Neural cell (in vitro differentiated cells): ENCODE data around the gene BNC2. TPM values are rescaled to one million over a fixed set of nuclear protein-coding genes. Genes with fewer than 3 reads are reported as not detected.

ENCODE experiments used
- H2AFZ ChIP-seq: fragments of 200-600, 300-800 bp; sonication (generic), shearing (Covaris generic); 2 replicates; pipeline ENCODE4 v1.6.0; 2014; ENCODE audit warnings: low read depth, mild to moderate bottlenecking, antibody characterized with exemption, low read length, moderate library complexity
- H3F3A ChIP-seq: fragments of 200-600 bp; shearing (Covaris generic); 2 replicates; pipeline ENCODE4 v1.6.1; 2016; ENCODE audit warnings: mild to moderate bottlenecking, moderate library complexity, mixed read lengths, antibody characterized with exemption, low read length; ENCODE audit not compliant: insufficient read depth, poor library complexity, severe bottlenecking
- H3K27ac ChIP-seq: fragments of 200-600, 300-800 bp; sonication (generic), shearing (Covaris generic); 2 replicates; pipeline ENCODE4 v1.5.1; 2014; ENCODE audit warnings: mild to moderate bottlenecking, low read length, moderate library complexity
- H3K27me3 ChIP-seq: fragments of 300-800, 200-600 bp; sonication (generic), shearing (Covaris generic); 2 replicates; pipeline ENCODE4 v1.6.0; 2014; ENCODE audit warnings: mild to moderate bottlenecking, low read depth, low read length, moderate library complexity; ENCODE audit not compliant: insufficient read depth
- H3K36me3 ChIP-seq: fragments of 300-800, 200-600 bp; sonication (generic), shearing (Covaris generic); 2 replicates; pipeline ENCODE4 v1.5.1; 2014; ENCODE audit warnings: mild to moderate bottlenecking, antibody characterized with exemption, low read length, moderate library complexity; ENCODE audit not compliant: insufficient read depth
- H3K4me2 ChIP-seq: fragments of 300-800, 200-600 bp; sonication (generic), shearing (Covaris generic); 2 replicates; pipeline ENCODE4 v1.6.0; 2014; ENCODE audit warnings: mild to moderate bottlenecking, low read length
- H3K4me3 ChIP-seq: fragments of 300-800, 200-600 bp; sonication (generic), shearing (Covaris generic); 2 replicates; pipeline ENCODE4 v1.5.1; 2014; ENCODE audit warnings: mild to moderate bottlenecking, low read length, moderate library complexity
- H3K79me2 ChIP-seq: fragments of 200-600 bp; shearing (Covaris generic); replicated peaks from 2 replicates; pipeline ENCODE4 v1.6.0; 2014; ENCODE audit warnings: mild to moderate bottlenecking, low read length, moderate library complexity; ENCODE audit not compliant: insufficient read depth
- H3K9ac ChIP-seq: fragments of 300-800, 200-600 bp; sonication (generic), shearing (Covaris generic); 2 replicates; pipeline ENCODE4 v1.6.1; 2016; ENCODE audit warnings: mild to moderate bottlenecking, low read length, mixed read lengths
- H3K9me2 ChIP-seq: fragments of 200-600 bp; shearing (Covaris generic); 2 replicates; pipeline ENCODE4 v1.6.1; 2016; ENCODE audit warnings: mild to moderate bottlenecking, low read length, mixed read lengths; ENCODE audit not compliant: insufficient read depth
- H3K9me3 ChIP-seq: fragments of 200-600, 300-800 bp; sonication (generic), shearing (Covaris generic); 2 replicates; pipeline ENCODE4 v1.6.1; 2016; ENCODE audit warnings: mild to moderate bottlenecking, mixed run types, low read length, moderate library complexity, mixed read lengths
- H4K20me1 ChIP-seq: fragments of 200-600 bp; shearing (Covaris generic); 2 replicates; pipeline ENCODE4 v1.6.1; 2016; ENCODE audit warnings: mild to moderate bottlenecking, mixed run types; ENCODE audit not compliant: insufficient read depth
- CTCF ChIP-seq: fragments of 450-650 bp; IDR thresholded peaks from 2 replicates; pipeline ENCODE4 v1.5.1; 2014; ENCODE audit warnings: antibody characterized with exemption, mild to moderate bottlenecking, moderate library complexity; ENCODE audit not compliant: poor library complexity, severe bottlenecking
- EP300 ChIP-seq: fragments of 450-650 bp; conservative IDR thresholded peaks from 2 replicates; pipeline ENCODE4 v1.6.1; 2014; ENCODE audit warnings: antibody characterized with exemption, mild to moderate bottlenecking, moderate library complexity; ENCODE audit not compliant: poor library complexity, severe bottlenecking
- EZH2 ChIP-seq: fragments of 200-600, 300-800 bp; shearing (Covaris generic), sonication (generic); IDR thresholded peaks from 2 replicates; pipeline ENCODE4 v1.6.1; 2014; ENCODE audit warnings: antibody characterized with exemption, low read length, borderline replicate concordance, mild to moderate bottlenecking; ENCODE audit not compliant: insufficient read depth, poor library complexity, severe bottlenecking
- MXI1 ChIP-seq: fragments of 450-650 bp; conservative IDR thresholded peaks from 2 replicates; pipeline ENCODE4 v1.6.1; 2014; ENCODE audit warnings: antibody characterized with exemption, mild to moderate bottlenecking; ENCODE audit not compliant: poor library complexity, severe bottlenecking
- POLR2AphosphoS5 ChIP-seq: IDR thresholded peaks from 2 replicates; pipeline ENCODE4 v1.6.1; 2012
- RAD21 ChIP-seq: fragments of 450-650 bp; conservative IDR thresholded peaks from 2 replicates; pipeline ENCODE4 v1.6.1; 2014; ENCODE audit warnings: antibody characterized with exemption, mild to moderate bottlenecking, moderate library complexity
- REST ChIP-seq: IDR thresholded peaks from 2 replicates; pipeline ENCODE4 v1.6.1; 2012; ENCODE audit warnings: borderline replicate concordance
- SMC3 ChIP-seq: fragments of 450-650 bp; conservative IDR thresholded peaks from 2 replicates; pipeline ENCODE4 v1.6.1; 2014; ENCODE audit warnings: antibody characterized with exemption, mild to moderate bottlenecking, moderate library complexity; ENCODE audit not compliant: poor library complexity
- TAF1 ChIP-seq: IDR thresholded peaks from 2 replicates; pipeline ENCODE4 v1.6.1; 2012; ENCODE audit warnings: low read depth
- polyA plus RNA-seq: library from polyadenylated mRNA; depleted of rRNA; stranded (reverse); fragments of >200 nt; gene quantifications from 2 replicates; pipeline ENCODE4 v1.2.3, GENCODE V29; 2014

BNC2 gene
- polyA plus RNA-seq, 1 donor from 2014 or later = 1.3 TPM

GRCh38 chr9:16613605-16614004 lies 256.9 kb downstream of the BNC2 start:
- no peak overlapping the region for H2AFZ ChIP-seq
- H3K9me3 ChIP-seq = no peaks in the 10 kb centered on the region
- H3K27me3 ChIP-seq = no peaks in the 10 kb centered on the region
- H3K4me2 ChIP-seq = no peak overlapping the region
- no peaks in the 10 kb centered on the region for H3K9me2 ChIP-seq
- H3F3A ChIP-seq = no peaks in the 10 kb centered on the region
- H3K79me2 ChIP-seq = no peaks in the 10 kb centered on the region
- no peak overlapping the region for H3K4me3 ChIP-seq
- H3K9ac ChIP-seq = no peak overlapping the region
- no peaks in the 10 kb centered on the region for H4K20me1 ChIP-seq
- TF ChIP-seq REST (peak; percentile 58), MXI1 (no peak), TAF1 (no peak), SMC3 (no peak), EP300 (peak; percentile 72), RAD21 (no peak), EZH2 (no peak), POLR2AphosphoS5 (no peak)
- H3K27ac ChIP-seq = no peak overlapping the region
- no peaks in the 10 kb centered on the region for H3K36me3 ChIP-seq

- Histone ChIP-seq H3K36me3 (no peaks in the 10 kb centered on the region), H3K4me2 (no peak overlapping the region), H3K27me3 (no peaks in the 10 kb centered on the region), H2AFZ (no peak overlapping the region), H3K9me3 (no peaks in the 10 kb centered on the region), H3F3A (no peaks in the 10 kb centered on the region), H3K9me2 (no peaks in the 10 kb centered on the region), H3K4me3 (no peak overlapping the region), H3K79me2 (no peaks in the 10 kb centered on the region), H3K27ac (no peak overlapping the region), H3K9ac (no peak overlapping the region), H4K20me1 (no peaks in the 10 kb centered on the region)
- TF ChIP-seq CTCF (no peak), EZH2 (no peak), EP300 (no peak), TAF1 (no peak), MXI1 (no peak), RAD21 (no peak), POLR2AphosphoS5 (no peak), REST (no peak), SMC3 (no peak)
These were observed 257.4 kb downstream of the BNC2 start for GRCh38 chr9:16613051-16613450.
